SU-DHL-6 (cell line): ENCODE data around the gene STAU1.
"Not testable (repeated sequence)": the region's sequence is repeated elsewhere in the genome, so short reads cannot be mapped to it uniquely, and the experiment has no call there.

Experiments used
- H2AFZ ChIP-seq: fragments of 200-600 bp; sonication (generic); 2 replicates; pipeline ENCODE4 v1.6.1; 2014; ENCODE audit warnings: low read depth, mild to moderate bottlenecking, moderate library complexity, mixed read lengths, antibody characterized with exemption, low read length; ENCODE audit not compliant: severe bottlenecking
- H3F3A ChIP-seq: fragments of 200-600 bp; shearing (Covaris generic); 2 replicates; pipeline ENCODE4 v1.6.0; 2016; ENCODE audit warnings: antibody characterized with exemption, mild to moderate bottlenecking; ENCODE audit not compliant: insufficient read depth
- H3K27ac ChIP-seq: fragments of 200-600 bp; sonication (generic); 2 replicates; pipeline ENCODE4 v1.5.1; 2016; ENCODE audit warnings: low read depth, mild to moderate bottlenecking, low read length, moderate library complexity, mixed read lengths
- H3K27me3 ChIP-seq: fragments of 200-600 bp; sonication (generic), shearing (Covaris generic); 2 replicates; pipeline ENCODE4 v1.6.0; 2014; ENCODE audit warnings: mild to moderate bottlenecking, low read length
- H3K36me3 ChIP-seq: fragments of 200-600 bp; sonication (generic); 2 replicates; pipeline ENCODE4 v1.6.1; 2014; ENCODE audit warnings: mild to moderate bottlenecking, low read length, mixed read lengths
- H3K4me2 ChIP-seq: fragments of 300-600, 200-600 bp; shearing (Covaris generic), sonication (generic); 2 replicates; pipeline ENCODE4 v1.6.0; 2014; ENCODE audit warnings: low read length, low read depth, mild to moderate bottlenecking; ENCODE audit not compliant: poor library complexity, severe bottlenecking
- H3K4me3 ChIP-seq: fragments of 200-600 bp; sonication (generic); 2 replicates; pipeline ENCODE4 v1.5.1; 2014; ENCODE audit warnings: antibody characterized with exemption, low read length, mild to moderate bottlenecking, mixed read lengths; ENCODE audit not compliant: insufficient read depth, poor library complexity, severe bottlenecking
- H3K79me2 ChIP-seq: fragments of 200-600 bp; sonication (generic); 2 replicates; pipeline ENCODE4 v1.6.1; 2014; ENCODE audit warnings: mild to moderate bottlenecking, low read length, moderate library complexity; ENCODE audit not compliant: insufficient read depth
- H3K9ac ChIP-seq: fragments of 200-600 bp; sonication (generic); 2 replicates; pipeline ENCODE4 v1.7.0; 2014; ENCODE audit warnings: mild to moderate bottlenecking, low read length
- H3K9me2 ChIP-seq: fragments of 200-600 bp; sonication (generic); replicated peaks from 2 replicates; pipeline ENCODE4 v1.6.1; 2014; ENCODE audit warnings: low read length; ENCODE audit not compliant: insufficient read depth
- H3K9me3 ChIP-seq: fragments of 200-600 bp; sonication (generic); 2 replicates; pipeline ENCODE4 v1.6.1; 2014; ENCODE audit warnings: low read length, mixed read lengths; ENCODE audit not compliant: insufficient read depth
- H4K20me1 ChIP-seq: fragments of 200-600 bp; sonication (generic); 2 replicates; pipeline ENCODE4 v1.6.1; 2014; ENCODE audit warnings: low read depth, mild to moderate bottlenecking, antibody characterized with exemption, low read length, moderate library complexity, mixed read lengths
- EZH2phosphoT487 ChIP-seq: fragments of 200-600 bp; sonication (generic), shearing (Covaris generic); conservative IDR thresholded peaks from 2 replicates; pipeline ENCODE4 v1.6.1; 2018; ENCODE audit warnings: mild to moderate bottlenecking, antibody characterized with exemption, low read length, moderate library complexity, mixed read lengths
- TF ChIP-seq, protein P1 (sequence below): fragments of 200-600 bp; sonication (generic); IDR thresholded peaks from one replicate; pipeline ENCODE4 v1.5.1; 2017; ENCODE audit warnings: antibody characterized with exemption, mild to moderate bottlenecking, low read length, moderate library complexity; ENCODE audit not compliant: insufficient read depth, poor library complexity, severe bottlenecking

The STAU1 gene

DNA sequence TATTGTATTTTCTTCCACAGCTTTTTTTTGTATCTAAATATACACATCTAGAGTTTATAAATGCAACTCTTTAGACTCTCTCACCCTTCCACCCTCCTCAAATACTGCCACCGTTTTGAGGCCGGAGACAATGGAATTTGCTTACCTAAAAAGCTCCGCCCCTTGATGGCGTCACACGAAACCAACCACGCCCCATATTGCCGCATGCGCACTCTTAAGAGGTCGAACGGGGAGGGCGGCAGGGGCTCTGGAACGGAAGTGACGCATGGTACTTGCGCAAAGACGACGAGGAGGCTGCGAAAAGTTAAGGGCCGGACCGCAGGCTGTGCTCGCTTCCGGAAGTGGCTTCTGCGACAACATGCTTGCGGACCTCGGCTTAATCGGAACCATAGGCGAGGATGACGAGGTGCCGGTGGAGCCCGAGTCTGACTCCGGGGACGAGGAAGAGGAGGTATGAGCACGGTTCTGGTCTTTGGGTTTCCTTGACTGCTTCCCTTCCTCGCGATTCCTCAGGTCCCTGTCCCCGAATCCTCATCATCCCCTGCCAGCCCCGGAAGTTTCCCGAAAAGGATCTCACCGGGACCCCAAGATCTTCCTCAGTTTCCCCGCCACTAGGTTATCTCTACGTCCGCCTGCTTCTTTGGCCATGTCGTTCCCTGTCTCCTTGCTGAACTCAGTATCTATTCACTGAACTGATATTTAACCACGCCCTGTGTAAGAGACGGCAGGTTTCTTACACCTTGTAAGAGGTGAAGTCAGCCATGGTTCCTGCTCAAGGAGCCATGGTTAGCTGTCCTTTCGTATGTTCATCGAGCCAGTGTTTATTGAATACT is 31.2 kb upstream of the STAU1 start, which contains the start of gene DDX27:
Gene DDX27, plus strand, starts transcription at position 326 of the 833 bp plus-strand sequence. Its CDS starts 33 bp downstream, at position 359.
- Histone ChIP-seq H3K27ac (peak within 1 kb of the TSS; percentile 47), H3F3A (no peaks in the 10 kb centered on the region), H2AFZ (peak within 1 kb of the TSS; percentile 61), H3K4me3 (peak within 1 kb of the TSS; percentile 76), H3K9me2 (no peaks in the 10 kb centered on the region), H3K4me2 (peak within 1 kb of the TSS; percentile 77), H3K36me3 (no peaks in the 10 kb centered on the region; the same call in 1 of the 2 replicates), H3K9ac (peak within 1 kb of the TSS; percentile 81), H3K79me2 (peaks cover 22% of the 10 kb centered on the region), H4K20me1 (no peaks in the 10 kb centered on the region), H3K27me3 (no peaks in the 10 kb centered on the region), H3K9me3 (no peaks in the 10 kb centered on the region)
- no peak for TF ChIP-seq EZH2phosphoT487
- TF ChIP-seq, protein P1, sequence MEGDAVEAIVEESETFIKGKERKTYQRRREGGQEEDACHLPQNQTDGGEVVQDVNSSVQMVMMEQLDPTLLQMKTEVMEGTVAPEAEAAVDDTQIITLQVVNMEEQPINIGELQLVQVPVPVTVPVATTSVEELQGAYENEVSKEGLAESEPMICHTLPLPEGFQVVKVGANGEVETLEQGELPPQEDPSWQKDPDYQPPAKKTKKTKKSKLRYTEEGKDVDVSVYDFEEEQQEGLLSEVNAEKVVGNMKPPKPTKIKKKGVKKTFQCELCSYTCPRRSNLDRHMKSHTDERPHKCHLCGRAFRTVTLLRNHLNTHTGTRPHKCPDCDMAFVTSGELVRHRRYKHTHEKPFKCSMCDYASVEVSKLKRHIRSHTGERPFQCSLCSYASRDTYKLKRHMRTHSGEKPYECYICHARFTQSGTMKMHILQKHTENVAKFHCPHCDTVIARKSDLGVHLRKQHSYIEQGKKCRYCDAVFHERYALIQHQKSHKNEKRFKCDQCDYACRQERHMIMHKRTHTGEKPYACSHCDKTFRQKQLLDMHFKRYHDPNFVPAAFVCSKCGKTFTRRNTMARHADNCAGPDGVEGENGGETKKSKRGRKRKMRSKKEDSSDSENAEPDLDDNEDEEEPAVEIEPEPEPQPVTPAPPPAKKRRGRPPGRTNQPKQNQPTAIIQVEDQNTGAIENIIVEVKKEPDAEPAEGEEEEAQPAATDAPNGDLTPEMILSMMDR, result no peak

DNA sequence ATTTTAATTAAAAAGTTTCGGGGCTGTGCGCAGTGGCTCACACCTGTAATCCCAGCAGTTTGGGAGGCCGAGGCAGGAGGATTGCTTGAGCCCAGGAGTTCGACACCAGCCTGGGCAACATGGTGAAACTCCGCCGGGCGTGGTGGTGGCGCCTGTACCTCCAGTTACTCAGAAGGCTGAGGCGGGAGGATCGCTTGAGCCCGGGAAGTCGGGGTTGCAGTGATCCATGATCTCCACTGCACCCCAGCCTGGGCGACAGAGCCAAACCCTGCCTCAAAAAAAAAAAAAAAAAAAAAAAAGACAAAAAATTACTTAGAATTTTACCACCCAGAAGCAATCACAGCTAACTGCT is 30.6 kb upstream of the STAU1 start:
- H3K4me3 ChIP-seq, H3K9me2 ChIP-seq, H4K20me1 ChIP-seq, H3K9me3 ChIP-seq, H3F3A ChIP-seq, H3K27me3 ChIP-seq, H3K36me3 ChIP-seq: not testable (repeated sequence)
- Histone ChIP-seq H3K9ac (peak overlapping the region; percentile 81), H3K79me2 (peaks cover 22% of the 10 kb centered on the region), H3K27ac (0 out of 2 replicates have a peak overlapping the region, but pooled peaks have one; percentile 18), H3K4me2 (peak overlapping the region; percentile 77), H2AFZ (peak overlapping the region; percentile 27)

DNA sequence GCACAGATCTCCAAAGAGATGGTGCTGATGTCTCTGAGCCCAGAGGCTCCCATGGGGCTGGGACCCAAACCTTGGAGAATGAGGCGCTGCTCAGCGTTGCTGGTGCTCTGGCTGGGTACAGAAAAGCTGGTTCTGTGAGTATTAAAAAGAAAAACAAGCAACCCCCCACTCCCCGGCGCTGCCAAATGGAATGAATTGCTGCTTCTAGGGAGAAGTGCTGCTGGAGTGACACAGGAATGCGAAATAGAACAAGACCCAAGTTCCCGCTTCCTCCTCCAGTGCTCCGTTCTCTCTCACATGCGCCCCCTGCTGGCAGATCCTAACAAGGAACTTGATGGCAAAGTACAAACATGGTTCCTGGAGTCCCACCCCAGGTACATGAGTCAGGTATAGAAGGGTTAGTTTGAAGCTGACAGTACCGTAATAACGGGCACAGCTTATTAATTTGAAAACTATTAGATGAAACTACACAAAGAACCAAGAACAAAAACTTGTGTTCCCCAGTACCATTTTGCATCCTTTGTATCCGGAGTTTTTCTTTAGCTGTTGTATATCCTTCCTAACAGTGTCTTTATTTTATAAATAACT is 29.0 kb upstream of the STAU1 start:
- peak overlapping the region; percentile 96 for H2AFZ ChIP-seq
- no peaks in the 10 kb centered on the region for H3F3A ChIP-seq
- H3K36me3 ChIP-seq, result no peaks in the 10 kb centered on the region; the same call in 1 of the 2 replicates
- H3K4me3 ChIP-seq, result peak overlapping the region; percentile 9
- peak overlapping the region; percentile 23; the same call in 1 of the 2 replicates for H3K9ac ChIP-seq
- peak overlapping the region; percentile 50 for H3K4me2 ChIP-seq
- no peak overlapping the region for H3K27ac ChIP-seq
- H3K9me2 ChIP-seq, result no peaks in the 10 kb centered on the region
- no peaks in the 10 kb centered on the region for H3K9me3 ChIP-seq
- H3K79me2 ChIP-seq, result peaks cover 22% of the 10 kb centered on the region
- no peaks in the 10 kb centered on the region for H4K20me1 ChIP-seq
- H3K27me3 ChIP-seq, result no peaks in the 10 kb centered on the region
- TF ChIP-seq, protein P1, result peak; percentile 91
- no peak for TF ChIP-seq EZH2phosphoT487

DNA sequence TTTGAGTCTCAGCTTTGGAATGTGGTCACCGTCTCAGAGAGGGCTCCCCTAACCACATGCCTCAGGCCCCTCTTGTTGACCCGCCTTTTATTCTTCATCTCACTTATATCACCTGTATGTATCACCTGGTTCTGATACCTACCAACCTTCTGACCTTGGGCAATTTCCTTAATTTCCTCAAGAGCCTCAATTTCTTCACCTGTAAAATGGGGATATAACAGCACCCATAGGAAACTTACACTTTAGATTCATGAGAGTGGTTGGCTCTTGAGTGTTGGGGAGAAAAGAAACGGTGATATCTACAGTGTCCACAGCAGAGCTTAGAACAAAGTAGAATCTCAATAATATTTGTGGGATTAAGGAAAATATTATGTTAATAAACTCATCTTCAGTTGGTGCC is 27.1 kb upstream of the STAU1 start:
- no peaks in the 10 kb centered on the region for H3K27me3 ChIP-seq
- H3K27ac ChIP-seq, result no peak overlapping the region
- no peak overlapping the region for H3K4me3 ChIP-seq
- H3K9me2 ChIP-seq, result no peaks in the 10 kb centered on the region
- no peak overlapping the region for H3K4me2 ChIP-seq
- no peaks in the 10 kb centered on the region for H3F3A ChIP-seq
- no peak for TF ChIP-seq EZH2phosphoT487
- TF ChIP-seq, protein P1, result no peak
- H4K20me1 ChIP-seq, result no peaks in the 10 kb centered on the region
- H2AFZ ChIP-seq, result no peak overlapping the region
- H3K9me3 ChIP-seq, result peaks cover 2% of the 10 kb centered on the region; the same call in 1 of the 2 replicates
- H3K36me3 ChIP-seq, result no peaks in the 10 kb centered on the region
- H3K9ac ChIP-seq, result no peak overlapping the region
- peaks cover 9% of the 10 kb centered on the region for H3K79me2 ChIP-seq
